ENCODE results near the gene CARD11.

The CARD11 gene

DNA sequence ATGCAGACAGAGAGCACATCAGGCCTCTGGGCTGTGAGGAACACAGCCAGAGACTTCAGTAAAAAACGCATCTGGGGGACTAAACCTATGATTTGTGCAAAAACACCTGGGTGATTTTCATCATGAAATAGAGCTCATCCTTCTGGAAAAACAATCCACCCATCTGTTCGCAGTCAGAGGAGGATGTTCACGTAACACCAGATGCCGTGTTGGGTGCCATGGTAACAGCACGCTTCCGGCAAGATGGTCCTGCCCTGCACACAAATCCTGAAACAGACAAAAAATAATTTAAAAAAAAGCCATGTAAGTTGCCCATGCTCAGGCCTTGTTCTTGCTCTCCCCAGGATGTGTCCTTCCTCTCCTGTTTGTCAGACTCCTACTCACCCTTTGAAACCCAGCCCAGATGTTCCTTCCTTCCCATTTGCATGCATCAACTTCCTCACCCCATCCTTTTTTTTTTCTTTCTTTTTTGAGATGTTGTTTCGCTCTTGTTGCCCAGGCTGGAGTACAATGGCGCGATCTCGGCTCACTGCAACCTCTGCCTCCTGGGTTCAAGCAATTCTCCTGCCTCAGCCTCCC, 171.3 kb downstream of the CARD11 start:
- DNase-seq (ENCODE audit: low spot score), result peak; percentile 7

DNA sequence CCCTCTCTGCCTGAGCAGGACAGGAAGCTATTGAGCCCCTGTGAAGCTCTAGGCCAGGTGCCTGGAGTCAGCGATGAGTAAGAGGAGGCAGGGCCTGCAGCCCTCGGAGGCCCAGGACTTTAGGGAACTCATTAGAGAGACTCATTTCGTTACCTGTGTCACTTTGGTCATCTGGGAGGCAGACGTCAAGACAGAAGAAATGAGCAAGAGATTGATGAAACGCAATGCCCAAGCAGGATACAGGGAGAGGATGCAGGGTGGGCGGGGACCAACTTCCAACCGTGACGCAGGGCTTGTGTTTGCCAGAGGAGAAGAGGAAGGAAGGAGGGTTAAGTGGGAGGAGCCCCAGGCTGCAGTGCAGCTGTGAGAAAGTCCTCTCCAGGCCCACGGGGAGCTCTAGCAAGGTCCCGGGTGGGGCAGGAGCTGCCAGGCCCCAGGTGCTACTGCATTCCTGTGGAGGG, 173.2 kb downstream of the CARD11 start:
- DNase-seq (ENCODE audit: low spot score), result peak; percentile 73

DNA sequence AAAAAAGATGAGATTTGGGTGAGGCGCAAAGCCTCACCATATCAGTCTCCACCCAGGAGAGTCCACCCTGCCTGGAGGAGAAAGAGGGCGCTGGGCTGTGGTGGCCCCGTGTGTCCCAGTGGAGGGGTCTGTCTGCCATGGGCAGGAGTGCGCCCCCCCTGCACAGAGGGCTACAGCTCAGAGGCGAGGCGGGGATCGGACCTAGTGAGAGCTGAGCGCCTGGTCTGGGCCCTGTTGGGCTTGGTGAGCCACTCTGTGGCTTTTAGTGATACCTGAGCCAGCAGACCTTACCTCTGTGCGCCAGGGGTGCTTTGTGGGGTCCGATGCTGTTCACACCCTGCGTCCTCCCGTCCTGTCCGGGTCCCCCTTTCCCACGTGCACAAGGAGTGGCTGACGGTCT, 173.7 kb downstream of the CARD11 start:
- peak; percentile 7 for DNase-seq (ENCODE audit: low spot score)

DNA sequence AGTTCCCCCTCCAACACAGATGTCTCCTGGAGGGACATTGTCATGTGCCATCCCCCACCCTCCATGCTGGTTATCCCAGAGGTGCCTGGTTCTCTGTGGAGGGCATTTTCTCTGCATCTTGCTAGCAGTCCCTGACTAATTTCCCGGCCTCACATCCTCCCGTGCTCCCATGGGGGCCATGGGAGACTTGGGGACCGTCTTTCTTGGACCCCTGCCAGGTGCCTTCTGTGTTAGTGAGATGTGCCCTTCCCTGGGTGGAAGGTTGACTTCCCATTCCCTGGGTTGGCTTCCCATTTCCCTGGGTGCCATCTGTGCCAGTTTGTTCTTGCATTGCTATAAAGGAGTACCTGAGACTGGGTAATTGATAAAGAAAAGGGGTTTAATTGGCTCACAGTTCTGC, 177.1 kb downstream of the CARD11 start:
- DNase-seq (ENCODE audit: low spot score), result no peak

DNA sequence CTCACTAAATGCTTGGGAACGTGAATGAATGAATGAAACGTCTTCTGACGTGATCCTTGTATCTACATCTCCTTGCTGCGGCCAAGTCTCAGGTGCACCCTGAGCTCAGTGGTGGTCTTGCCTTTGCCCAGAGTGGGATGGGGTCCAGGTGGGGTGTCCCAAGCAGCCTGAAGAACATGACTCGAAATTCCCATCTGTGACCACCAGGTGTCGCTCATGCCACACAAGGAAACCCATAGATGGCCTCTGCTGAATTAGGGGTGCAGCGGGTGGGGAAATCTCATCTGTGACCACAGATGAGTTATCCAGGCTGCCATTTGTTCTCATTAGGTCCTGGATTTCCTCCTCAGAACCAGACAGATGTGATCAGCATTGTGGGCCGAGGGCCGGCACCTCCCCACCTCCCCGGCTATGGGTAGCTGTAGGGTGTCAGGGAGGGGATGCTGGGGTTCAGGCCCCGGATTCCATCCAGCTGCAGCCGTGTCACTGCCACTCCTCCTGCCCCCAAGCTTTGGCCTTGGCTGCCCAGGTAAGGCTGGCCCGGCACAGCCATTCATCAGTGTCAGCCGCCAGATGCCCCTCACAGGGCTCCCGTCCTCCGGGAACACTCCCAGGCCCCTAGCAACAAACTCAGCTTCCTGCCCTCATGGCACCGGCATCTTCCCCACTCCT, 178.5 kb downstream of the CARD11 start:
- peak; percentile 80 for DNase-seq (ENCODE audit: low spot score)

DNA sequence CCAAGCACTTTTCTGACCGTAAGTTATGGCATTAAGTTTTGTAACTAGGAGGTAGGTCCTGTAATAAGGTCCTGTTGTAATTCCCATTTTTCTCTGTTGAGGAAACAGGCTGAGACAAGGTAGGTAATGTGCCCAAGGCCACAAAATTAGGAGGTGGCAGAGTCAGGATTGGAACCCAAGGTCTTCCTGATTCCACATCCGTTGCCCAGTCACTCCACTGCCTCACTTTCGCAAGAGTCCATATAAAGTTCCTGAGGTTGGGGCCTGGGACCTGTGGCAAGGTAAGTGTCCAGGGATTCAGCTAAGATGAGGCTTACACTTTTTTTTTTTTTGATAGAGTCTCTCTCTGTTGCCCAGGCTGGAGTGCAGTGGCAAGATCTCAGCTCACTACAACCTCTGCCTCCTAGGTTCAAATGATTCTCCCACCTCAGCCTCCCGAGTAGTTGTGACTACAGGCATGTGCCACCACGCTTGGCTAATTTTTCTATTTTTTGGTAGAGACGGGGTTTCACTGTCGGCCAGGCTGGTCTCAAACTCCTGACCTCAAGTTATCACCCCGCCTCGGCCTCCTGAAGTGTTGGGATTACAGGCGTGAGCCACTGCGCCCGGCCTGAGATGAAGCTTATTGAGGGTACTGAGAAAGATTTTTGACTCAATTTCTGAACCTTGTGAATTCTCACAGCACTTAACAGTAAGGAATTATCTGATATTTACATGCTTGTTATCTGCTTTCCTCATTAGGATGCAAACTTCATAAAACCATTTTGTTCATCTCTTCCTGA, 179.3 kb downstream of the CARD11 start:
- DNase-seq (ENCODE audit: low spot score), result no peak

DNA sequence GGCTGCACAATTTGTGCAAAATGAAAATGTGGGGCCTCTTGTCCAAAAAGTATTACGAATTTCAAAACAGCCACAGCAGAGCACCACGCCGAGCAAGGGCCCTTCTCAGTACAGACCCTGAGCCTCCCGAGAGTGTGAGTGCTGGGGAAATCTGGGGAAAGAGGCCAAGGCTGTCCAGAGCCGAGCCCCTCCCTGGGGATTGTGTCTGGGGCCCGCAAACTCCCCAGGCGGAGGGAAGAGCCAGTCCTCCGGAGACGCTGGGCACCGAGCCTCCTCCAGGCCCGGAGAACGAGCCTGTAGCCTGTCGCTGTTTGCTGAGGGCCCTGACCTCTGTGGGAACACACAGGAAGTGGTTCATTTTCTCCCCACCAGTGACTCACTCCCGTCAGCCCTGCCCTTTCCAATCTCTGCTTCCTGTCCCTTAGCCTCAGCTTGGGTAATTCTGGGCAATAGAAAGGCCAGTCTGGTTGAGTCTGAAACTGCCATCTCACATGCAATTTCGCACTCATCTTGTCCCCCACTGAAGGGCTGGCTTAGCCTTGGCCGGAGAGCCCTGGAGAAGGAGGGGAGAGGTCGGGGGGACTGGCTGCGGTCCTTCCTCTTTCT, 180.1 kb downstream of the CARD11 start:
- DNase-seq (ENCODE audit: low spot score), result peak; percentile 94

DNA sequence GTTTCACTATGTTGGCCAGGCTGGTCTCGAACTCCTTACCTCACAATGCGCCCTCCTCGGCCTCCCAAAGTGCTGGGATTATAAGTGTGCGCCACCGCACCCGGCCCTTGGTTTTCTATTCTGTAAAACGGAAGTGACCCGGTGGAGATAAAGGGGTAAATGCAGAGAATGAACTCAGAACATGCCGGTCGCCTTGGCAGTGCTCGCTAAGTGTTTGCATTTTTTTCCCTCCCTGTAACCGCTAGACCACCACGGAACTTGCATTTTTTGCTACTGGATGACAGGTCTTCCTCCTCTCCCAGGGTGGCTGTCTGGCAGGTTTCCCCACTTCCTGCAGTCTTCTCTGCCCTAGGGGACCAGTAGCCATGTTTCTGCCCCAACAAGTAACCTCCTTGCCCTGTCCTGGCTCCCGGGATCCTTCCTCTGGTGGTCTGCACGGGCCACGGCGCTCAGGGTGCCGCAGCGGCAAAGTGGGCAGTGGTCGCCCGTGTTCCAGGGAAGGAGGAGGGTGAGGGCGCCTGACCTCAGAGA, 180.8 kb downstream of the CARD11 start:
- DNase-seq (ENCODE audit: low spot score), result no peak

DNA sequence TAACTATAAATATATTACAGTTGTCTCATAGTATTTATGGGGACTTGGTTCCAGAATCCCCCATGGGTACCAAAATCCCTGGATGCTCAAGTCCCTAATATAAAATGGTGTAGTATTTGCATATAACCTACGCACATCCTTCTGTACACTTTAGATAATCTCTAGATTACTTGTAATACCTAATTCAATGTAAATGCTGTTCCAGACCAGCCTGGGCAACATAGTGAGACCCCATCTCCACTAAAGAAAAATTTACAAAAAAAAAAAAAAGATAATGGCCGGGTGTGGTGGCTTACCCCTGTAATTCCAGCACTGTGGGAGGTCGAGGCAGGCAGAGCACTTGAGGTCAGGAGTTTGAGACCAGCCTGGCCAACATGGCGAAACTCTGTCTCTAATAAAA, 182.2 kb downstream of the CARD11 start:
- DNase-seq (ENCODE audit: low spot score), result no peak

DNA sequence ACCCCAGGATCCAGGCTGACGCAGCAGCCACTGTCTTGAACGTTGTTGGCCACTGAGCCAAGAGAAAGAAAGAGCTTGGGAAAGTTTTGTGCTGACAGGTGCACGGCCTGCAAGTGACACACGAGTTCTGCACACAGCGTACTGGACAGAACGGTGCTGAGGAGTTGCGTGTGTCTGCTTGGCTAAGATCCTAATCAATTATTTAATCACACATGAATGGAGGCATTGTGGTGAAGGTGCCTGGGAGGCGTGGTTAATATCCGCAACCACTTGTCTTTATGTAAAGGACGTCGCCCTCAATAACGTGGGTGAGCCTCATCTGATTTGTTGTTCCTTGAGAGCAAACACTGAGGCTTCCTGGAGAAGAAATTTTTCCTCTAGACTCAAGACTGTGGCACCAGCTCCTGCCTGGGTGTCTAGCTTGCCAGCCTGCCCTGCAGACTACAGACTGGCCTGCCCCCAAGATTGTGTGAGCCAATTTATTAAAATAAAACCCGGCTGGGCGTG, 183.0 kb downstream of the CARD11 start:
- DNase-seq (ENCODE audit: low spot score), result no peak

DNA sequence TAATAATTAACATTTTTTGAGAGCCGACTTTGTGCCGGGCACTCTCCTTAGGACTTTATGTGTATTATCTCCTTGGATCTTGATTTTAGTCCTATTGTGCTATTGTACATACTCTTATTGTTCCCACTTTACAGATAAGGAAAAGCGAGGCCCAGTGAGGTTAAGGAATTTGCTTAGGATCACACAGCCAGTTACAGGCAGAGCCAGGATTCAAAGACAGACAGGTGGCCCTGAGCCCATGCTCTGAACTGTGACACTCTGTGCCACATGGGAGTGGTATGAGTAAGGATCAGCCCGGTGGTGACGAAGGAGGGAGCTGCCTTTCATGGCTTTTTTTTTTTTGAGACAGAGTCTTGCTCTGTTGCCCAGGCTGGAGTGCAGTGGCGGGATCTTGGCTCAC, 183.7 kb downstream of the CARD11 start:
- DNase-seq (ENCODE audit: low spot score), result no peak

DNA sequence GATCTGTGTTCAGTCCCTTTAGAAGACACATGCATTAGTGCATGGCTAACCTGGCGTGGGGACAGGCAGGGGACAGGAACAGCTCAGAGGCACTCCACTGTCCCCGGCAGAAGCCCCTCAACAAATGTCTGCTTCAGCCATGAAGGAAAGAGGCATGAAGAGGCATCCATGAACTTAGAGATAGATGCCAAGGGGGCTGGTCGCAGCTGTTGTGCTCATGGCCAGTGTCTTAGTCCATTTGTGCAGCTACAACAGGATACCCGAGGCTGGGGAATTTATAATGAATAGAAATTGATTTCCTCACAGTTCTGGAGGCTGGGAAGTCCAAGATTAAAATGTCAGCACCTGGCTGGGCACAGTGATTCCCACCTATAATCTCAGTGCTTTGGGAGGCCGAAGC, 185.0 kb downstream of the CARD11 start:
- DNase-seq (ENCODE audit: low spot score), result no peak

DNA sequence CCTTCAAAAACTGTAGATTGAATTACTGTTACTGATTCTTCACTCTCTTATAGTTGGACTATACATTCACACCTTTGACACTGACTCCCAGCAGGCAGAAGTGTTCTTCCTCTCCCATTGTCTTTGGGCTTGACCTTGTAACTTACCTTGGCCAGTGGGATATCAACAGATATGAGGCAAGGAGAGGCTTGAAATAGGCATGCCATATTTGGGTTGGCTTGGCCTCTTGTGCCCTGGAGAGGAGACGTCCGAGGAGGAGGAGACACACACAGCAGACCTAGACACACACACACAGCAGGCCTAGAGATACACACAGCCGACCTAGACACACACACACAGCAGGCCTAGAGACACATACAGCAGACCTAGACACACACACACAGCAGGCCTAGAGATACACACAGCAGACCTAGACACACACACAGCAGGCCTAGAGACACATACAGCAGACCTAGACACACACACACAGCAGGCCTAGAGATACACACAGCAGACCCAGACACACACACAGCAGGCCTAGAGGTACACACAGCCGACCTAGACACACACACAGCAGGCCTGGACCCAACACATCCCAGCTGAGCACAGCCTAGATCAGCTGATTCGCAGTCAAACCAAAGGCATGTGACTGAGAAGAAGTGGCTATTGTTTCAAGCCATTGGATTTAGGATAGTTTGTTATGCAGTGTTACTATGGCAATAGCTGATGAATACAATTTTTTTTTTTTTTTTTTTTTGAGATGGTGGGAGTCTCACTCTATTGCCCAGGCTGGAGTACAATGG, 187.1 kb downstream of the CARD11 start:
- DNase-seq (ENCODE audit: low spot score), result no peak

Measured in AG20443 (cell line).